ENCODE results near the gene ARMC5.

DNA sequence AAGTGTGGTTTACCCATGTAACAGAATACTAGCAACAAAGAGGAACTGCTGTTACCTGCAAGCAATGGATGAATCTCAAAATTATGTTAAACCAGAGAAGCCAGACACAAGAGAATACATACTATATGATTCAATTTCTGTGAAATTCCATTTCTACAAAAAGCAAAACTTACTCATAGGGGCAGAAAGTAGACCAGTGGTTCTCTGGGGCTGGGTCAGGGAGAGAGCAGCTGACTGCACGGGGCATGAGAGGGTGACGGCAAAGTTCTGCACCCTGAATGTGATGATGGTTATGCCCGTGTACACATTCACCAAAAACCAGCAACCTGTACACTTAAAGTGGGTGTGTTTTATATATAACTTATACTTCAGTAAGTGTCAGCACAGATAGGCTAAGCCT lies 19.8 kb upstream of the ARMC5 start:
- TF ChIP-seq, protein P1, sequence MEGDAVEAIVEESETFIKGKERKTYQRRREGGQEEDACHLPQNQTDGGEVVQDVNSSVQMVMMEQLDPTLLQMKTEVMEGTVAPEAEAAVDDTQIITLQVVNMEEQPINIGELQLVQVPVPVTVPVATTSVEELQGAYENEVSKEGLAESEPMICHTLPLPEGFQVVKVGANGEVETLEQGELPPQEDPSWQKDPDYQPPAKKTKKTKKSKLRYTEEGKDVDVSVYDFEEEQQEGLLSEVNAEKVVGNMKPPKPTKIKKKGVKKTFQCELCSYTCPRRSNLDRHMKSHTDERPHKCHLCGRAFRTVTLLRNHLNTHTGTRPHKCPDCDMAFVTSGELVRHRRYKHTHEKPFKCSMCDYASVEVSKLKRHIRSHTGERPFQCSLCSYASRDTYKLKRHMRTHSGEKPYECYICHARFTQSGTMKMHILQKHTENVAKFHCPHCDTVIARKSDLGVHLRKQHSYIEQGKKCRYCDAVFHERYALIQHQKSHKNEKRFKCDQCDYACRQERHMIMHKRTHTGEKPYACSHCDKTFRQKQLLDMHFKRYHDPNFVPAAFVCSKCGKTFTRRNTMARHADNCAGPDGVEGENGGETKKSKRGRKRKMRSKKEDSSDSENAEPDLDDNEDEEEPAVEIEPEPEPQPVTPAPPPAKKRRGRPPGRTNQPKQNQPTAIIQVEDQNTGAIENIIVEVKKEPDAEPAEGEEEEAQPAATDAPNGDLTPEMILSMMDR (IDR thresholded peaks at IDR 0.05; ENCODE audit: low read length): no peak
- no peak for TF ChIP-seq EZH2phosphoT487 (IDR thresholded peaks at IDR 0.05; ENCODE audit: low read length)
